SK-N-SH (cell line): Measurements from ENCODE around the gene MYOG. TPM values are rescaled to one million over a fixed set of nuclear protein-coding genes. Genes with fewer than 3 reads are reported as not detected.

ENCODE experiments used
- CTCF ChIA-PET: fragments of 300-600, 350-600 bp; formaldehyde crosslinking; extraction: SDS; loops from one replicate; lab custom pipeline; 2021; lab: Yijun Ruan, JAX
- POLR2A ChIA-PET: fragments of 350-600 bp; sonication (Branson Sonifier 250); formaldehyde crosslinking; extraction: SDS; loops from one replicate; lab custom pipeline; 2020; ENCODE audit warnings: antibody characterized with exemption, inconsistent platforms; lab: Yijun Ruan, JAX
- DNase-seq: peaks from one replicate; pipeline ENCODE4 v3.0.0; 2012
- H2AFZ ChIP-seq: fragments of 200-600 bp; sonication (generic); 2 replicates; pipeline ENCODE4 v1.8.1; 2016; ENCODE audit warnings: antibody characterized with exemption, mild to moderate bottlenecking, low read depth
- H3F3A ChIP-seq: fragments of 200-600 bp; sonication (generic); replicated peaks from 2 replicates; pipeline ENCODE3; 2016; ENCODE audit warnings: antibody characterized with exemption, mild to moderate bottlenecking; ENCODE audit not compliant: insufficient read depth
- H3K27ac ChIP-seq, 2 experiments: fragments of 200-500 bp in 1 of 2; fragments of 200-600 bp in 1 of 2; sonication (Bioruptor generic) in 1 of 2; sonication (generic), shearing (Covaris generic) in 1 of 2; 2 replicates each; pipeline versions ENCODE4 v1.5.1 to v1.6.1; 2014 to 2016; ENCODE audit warnings: low read depth in 2 of 2, inconsistent platforms in 1 of 2, low read length in 1 of 2, mild to moderate bottlenecking in 1 of 2, mixed read lengths in 1 of 2
- H3K27me3 ChIP-seq: fragments of 200-600 bp; sonication (generic), shearing (Covaris generic); 2 replicates; pipeline ENCODE4 v1.6.1; 2016; ENCODE audit warnings: mixed run types; ENCODE audit not compliant: insufficient read depth
- H3K36me3 ChIP-seq, 2 experiments: fragments of 200-500 bp in 1 of 2; fragments of 200-600 bp in 1 of 2; sonication (Bioruptor generic) in 1 of 2; sonication (generic) in 1 of 2; replicated peaks in 1 of 2; 2 replicates each; pipeline versions ENCODE3 to v1.5.1; 2014 to 2016; ENCODE audit warnings: low read length in 1 of 2, mild to moderate bottlenecking in 1 of 2; ENCODE audit not compliant: insufficient read depth in 2 of 2, control insufficient read depth in 1 of 2
- H3K4me1 ChIP-seq, 2 experiments: fragments of 200-500 bp in 1 of 2; fragments of 200-600 bp in 1 of 2; sonication (Bioruptor generic) in 1 of 2; sonication (generic), shearing (Covaris generic) in 1 of 2; 2 replicates each; pipeline versions ENCODE4 v1.5.1 to v1.6.1; 2014 to 2016; ENCODE audit warnings: low read depth in 1 of 2, low read length in 1 of 2, mixed run types in 1 of 2; ENCODE audit not compliant: insufficient read depth in 2 of 2, control insufficient read depth in 1 of 2
- H3K4me2 ChIP-seq: fragments of 200-600 bp; sonication (generic), shearing (Covaris generic); 2 replicates; pipeline ENCODE4 v1.6.1; 2017; ENCODE audit warnings: mixed run types
- H3K4me3 ChIP-seq, 2 experiments: fragments of 200-500 bp in 1 of 2; fragments of 200-600 bp in 1 of 2; sonication (Bioruptor generic) in 1 of 2; sonication (generic), shearing (Covaris generic) in 1 of 2; 2 replicates each; pipeline versions ENCODE4 v1.5.1 to v1.8.1; 2014 to 2016; ENCODE audit warnings: low read depth in 2 of 2, inconsistent platforms in 1 of 2, low read length in 1 of 2, mild to moderate bottlenecking in 1 of 2, mixed read lengths in 1 of 2, moderate library complexity in 1 of 2
- H3K79me2 ChIP-seq: fragments of 200-600 bp; sonication (generic); 2 replicates; pipeline ENCODE4 v1.8.1; 2017; ENCODE audit warnings: mild to moderate bottlenecking; ENCODE audit not compliant: insufficient read depth
- H3K9ac ChIP-seq: fragments of 200-600 bp; sonication (generic); 2 replicates; pipeline ENCODE4 v1.6.1; 2017; ENCODE audit warnings: mixed run types
- H3K9me2 ChIP-seq: fragments of 200-600 bp; sonication (generic); 2 replicates; pipeline ENCODE4 v1.6.1; 2017; ENCODE audit warnings: mixed run types
- H3K9me3 ChIP-seq: fragments of 200-600 bp; sonication (generic); 2 replicates; pipeline ENCODE4 v1.6.1; 2017; ENCODE audit warnings: mixed run types, mild to moderate bottlenecking, moderate library complexity
- H4K20me1 ChIP-seq: fragments of 200-600 bp; sonication (generic); 2 replicates; pipeline ENCODE4 v1.6.1; 2017; ENCODE audit warnings: mild to moderate bottlenecking, mixed run types; ENCODE audit not compliant: insufficient read depth
- CTCF ChIP-seq: fragments of 200-600 bp; sonication (generic); IDR thresholded peaks from 2 replicates; pipeline ENCODE4 v1.6.1; 2017; ENCODE audit warnings: antibody characterized with exemption, mild to moderate bottlenecking, moderate library complexity
- ELF1 ChIP-seq: IDR thresholded peaks from 2 replicates; pipeline ENCODE4 v1.4.0; 2012
- FOSL2 ChIP-seq: IDR thresholded peaks from 2 replicates; pipeline ENCODE4 v1.4.0; 2012; ENCODE audit warnings: low read depth, mild to moderate bottlenecking, moderate library complexity, borderline replicate concordance
- FOXM1 ChIP-seq: IDR thresholded peaks from 2 replicates; pipeline ENCODE4 v1.4.0; 2012; ENCODE audit warnings: low read depth, mild to moderate bottlenecking
- IRF3 ChIP-seq: fragments of 150-350 bp; IDR thresholded peaks from 2 replicates; pipeline ENCODE4 v1.6.1; 2016; ENCODE audit warnings: mild to moderate bottlenecking, low read depth, low read length
- MAX ChIP-seq: IDR thresholded peaks from 2 replicates; pipeline ENCODE4 v1.4.0; 2012; ENCODE audit warnings: low read depth
- MEF2A ChIP-seq: IDR thresholded peaks from 2 replicates; pipeline ENCODE4 v1.4.0; 2012; ENCODE audit warnings: low read depth, borderline replicate concordance
- NFIC ChIP-seq: IDR thresholded peaks from 2 replicates; pipeline ENCODE4 v1.4.0; 2012; ENCODE audit warnings: borderline replicate concordance
- PBX3 ChIP-seq: IDR thresholded peaks from 2 replicates; pipeline ENCODE4; 2012
- RAD21 ChIP-seq: IDR thresholded peaks from 2 replicates; pipeline ENCODE4 v1.6.1; 2012; ENCODE audit warnings: mild to moderate bottlenecking, low read length
- RCOR1 ChIP-seq: fragments of 150-350 bp; IDR thresholded peaks from 2 replicates; pipeline ENCODE4 v1.6.1; 2017; ENCODE audit warnings: antibody characterized with exemption, low read length
- SIN3A ChIP-seq: IDR thresholded peaks from 2 replicates; pipeline ENCODE4 v1.6.1; 2012; ENCODE audit warnings: low read depth, mild to moderate bottlenecking, low read length, moderate library complexity, borderline replicate concordance
- SMC3 ChIP-seq: IDR thresholded peaks from 2 replicates; pipeline ENCODE4 v1.6.1; 2012; ENCODE audit warnings: low read depth, low read length, improper control_type of control experiment
- TCF12 ChIP-seq: IDR thresholded peaks from 2 replicates; pipeline ENCODE4 v1.4.0; 2012
- USF1 ChIP-seq: IDR thresholded peaks from 2 replicates; pipeline ENCODE4 v1.4.0; 2012; ENCODE audit warnings: low read depth, borderline replicate concordance
- YY1 ChIP-seq: IDR thresholded peaks from 2 replicates; pipeline ENCODE4 v1.4.0; 2012; ENCODE audit warnings: low read depth, mild to moderate bottlenecking
- WGBS: methylation state at CpG from one replicate; pipeline ENCODE4 v1.1.6; 2017; ENCODE audit warnings: low lambda C conversion rate; 5-methylcytosine and 5-hydroxymethylcytosine counted together
- polyA plus RNA-seq, 3 experiments: library from polyadenylated mRNA; depleted of rRNA; stranded (reverse); fragments of >200 nt; gene quantifications; 2 replicates each; pipeline ENCODE4 v1.2.3, GENCODE V29; 2012

Gene MYOG
- polyA plus RNA-seq, 1 of the 3 experiments (the other 2 are of a cell fraction), result not detected

DNA sequence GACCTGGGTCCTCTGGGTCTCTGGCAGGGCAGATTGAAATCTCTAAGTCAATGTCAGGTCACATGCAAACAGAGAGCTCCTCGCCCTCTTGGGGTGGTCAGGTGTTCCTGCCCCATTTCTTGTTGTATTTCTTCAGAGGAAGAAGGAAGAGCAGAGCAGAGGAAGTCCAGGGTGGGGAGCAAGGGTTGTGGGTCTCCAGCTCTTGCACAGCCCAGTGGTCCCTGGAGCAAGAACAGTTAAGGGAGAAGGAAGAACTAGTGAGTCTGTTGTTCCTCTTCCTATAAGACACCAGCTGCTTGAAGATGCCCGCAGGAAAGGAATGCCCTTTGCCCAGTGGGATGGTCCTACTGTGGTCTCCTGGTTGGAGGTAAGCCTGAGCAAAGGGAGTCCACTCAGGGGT lies 26.3 kb downstream of the MYOG start:
- ChIA-PET CTCF (interaction anchor here (1.0 to 13.2 kb wide), 5 partner anchors 18 to 208 kb away, joined by 3 to 131 read pairs (median 10); no protein-coding TSS in a partner anchor), POLR2A (no interaction called here)
- WGBS, result 64% methylated on average over 2 of the region's 2 CpGs

DNA sequence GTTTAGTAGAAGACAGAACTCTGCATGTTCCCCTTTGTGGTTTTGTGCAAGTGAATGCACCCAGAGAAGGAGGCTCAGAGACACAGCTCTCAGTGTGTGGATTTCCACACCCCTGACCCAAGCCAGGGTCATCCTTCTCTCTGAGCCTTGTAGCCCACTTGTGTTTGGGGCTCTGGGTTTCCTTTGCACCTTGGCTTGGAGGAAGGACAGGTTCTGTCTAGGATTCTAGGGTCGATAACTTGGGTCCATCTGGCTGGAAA lies 27.2 kb downstream of the MYOG start:
- H2AFZ ChIP-seq, result no peak overlapping the region
- H3K9ac ChIP-seq, result no peak overlapping the region
- no peaks in the 10 kb centered on the region for H3K79me2 ChIP-seq
- WGBS, result no CpG with 5 or more reads among the region's 1 CpG
- H3K27me3 ChIP-seq, result no peaks in the 10 kb centered on the region
- no peak overlapping the region for H3K4me3 ChIP-seq
- no peaks in the 10 kb centered on the region for H3F3A ChIP-seq
- no peaks in the 10 kb centered on the region for H3K9me3 ChIP-seq
- no peak for DNase-seq
- no peaks in the 10 kb centered on the region for H4K20me1 ChIP-seq
- no peak for TF ChIP-seq ELF1
- TF ChIP-seq PBX3, result no peak
- TF ChIP-seq IRF3, result no peak
- no peak for TF ChIP-seq USF1
- TF ChIP-seq MEF2A, result no peak
- TF ChIP-seq MAX, result no peak
- no peak for TF ChIP-seq YY1
- no peak for TF ChIP-seq SIN3A
- no peak for TF ChIP-seq NFIC
- TF ChIP-seq TCF12, result no peak
- no peak for TF ChIP-seq FOSL2
- no peak for TF ChIP-seq FOXM1
- H3K36me3 ChIP-seq, result no peaks in the 10 kb centered on the region
- H3K9me2 ChIP-seq, result no peaks in the 10 kb centered on the region
- ChIA-PET POLR2A (no interaction called here), CTCF (interaction anchor here (1.5 to 13.2 kb wide), 4 partner anchors 17 to 209 kb away, joined by 10 to 131 read pairs (median 11); no protein-coding TSS in a partner anchor)
- no peak overlapping the region for H3K27ac ChIP-seq
- peaks cover 0 to 26% of the 10 kb centered on the region in 2 experiments; a peak in 1 of 4 replicates for H3K4me1 ChIP-seq
- H3K4me2 ChIP-seq, result no peak overlapping the region

More for the DNA sequence above, 26.3 kb downstream of the MYOG start:
- TF ChIP-seq RAD21 (no peak), SMC3 (no peak), NFIC (no peak), ELF1 (no peak), RCOR1 (no peak), CTCF (no peak), MAX (no peak), SIN3A (no peak), IRF3 (no peak)
- no peak overlapping the region for H3K4me2 ChIP-seq
- H3K4me1 ChIP-seq, result peaks cover 0 to 21% of the 10 kb centered on the region in 2 experiments; a peak in 1 of 4 replicates
- no peak overlapping the region for H3K4me3 ChIP-seq
- no peaks in the 10 kb centered on the region for H3K9me2 ChIP-seq
- H3K36me3 ChIP-seq, result no peaks in the 10 kb centered on the region
- H3K27ac ChIP-seq, result no peak overlapping the region
- H3K79me2 ChIP-seq, result no peaks in the 10 kb centered on the region
- H2AFZ ChIP-seq, result no peak overlapping the region
- no peak for DNase-seq
- H3K27me3 ChIP-seq, result no peaks in the 10 kb centered on the region
- H3K9ac ChIP-seq, result no peak overlapping the region
- no peaks in the 10 kb centered on the region for H3F3A ChIP-seq
- H3K9me3 ChIP-seq, result no peaks in the 10 kb centered on the region
- H4K20me1 ChIP-seq, result no peaks in the 10 kb centered on the region
